ENCODE measurements around the gene ZYG11B. TPM values are rescaled to one million over a fixed set of nuclear protein-coding genes. Genes with fewer than 3 reads are reported as not detected.

Gene ZYG11B
- total and polyA plus RNA-seq, 9 of the 15 experiments (the other 6 are each of a cell fraction or from before 2014, with no cell fraction given), result 4.9 to 22.2 (median 12.2) TPM

- CTCF ChIA-PET (ENCODE audit: low intra/inter-chr PET ratio), result no interaction called here
- POLR2A ChIA-PET, result interaction anchor here (0.8 kb wide), 1 partner anchor 222 kb away, joined by 4 read pairs; no protein-coding TSS in a partner anchor
These were observed 109.8 kb downstream of the ZYG11B start for GRCh38 chr1:52836035-52836434.

More at GRCh38 chr1:52836035-52836434, 109.8 kb downstream of the ZYG11B start:
- no peaks in the 10 kb centered on the region for H3K9me3 ChIP-seq (replicated peaks; ENCODE audit: control insufficient read depth, insufficient read depth, low read depth, low read length)
- BruUV-seq (replicated peaks), result no TSS peak
- in situ Hi-C loops (cut with MboI) (no loop called here), intact Hi-C loops (cut with micrococcal nuclease) (no loop called here)
- no peak for FAIRE-seq
- no peak for DNase-seq (ENCODE audit: extremely low read depth in 1 of 4, low spot score in 3 of 4)
- H3K4me3 ChIP-seq, result no peak overlapping the region
- no peak overlapping the region; the same call in 1 of the 2 replicates for H2AFZ ChIP-seq (ENCODE audit: low read depth, low read length)
- no peaks in the 10 kb centered on the region for H3K36me3 ChIP-seq (ENCODE audit: control insufficient read depth, insufficient read depth, low read length)
- H4K20me1 ChIP-seq (replicated peaks; ENCODE audit: control insufficient read depth, insufficient read depth, low read length), result no peaks in the 10 kb centered on the region
- TF ChIP-seq EWSR1 (IDR thresholded peaks at IDR 0.05; ENCODE audit: borderline replicate concordance, low read depth, partially characterized antibody) (no peak), CREB5 (CRISPR knock-in tag; IDR thresholded peaks at IDR 0.05) (no peak), DLX4 (CRISPR knock-in tag; IDR thresholded peaks at IDR 0.05) (no peak)
- H3K27me3 ChIP-seq (ENCODE audit: control insufficient read depth in 2 of 2, insufficient read depth in 2 of 2, low read length in 2 of 2), result no peaks in the 10 kb centered on the region
- H3K4me2 ChIP-seq (ENCODE audit: insufficient read depth, low read length), result no peak overlapping the region
- H3K9me1 ChIP-seq (ENCODE audit: control insufficient read depth, insufficient read depth, low read length), result no peaks in the 10 kb centered on the region
- WGBS (ENCODE audit: insufficient coverage, low coverage, missing lambda C conversion rate), result 61% methylated on average over 3 of the region's 3 CpGs
- no peak overlapping the region for H3K9ac ChIP-seq (ENCODE audit: insufficient read depth in 1 of 2, low read depth in 2 of 2, low read length in 2 of 2)
- H3K79me2 ChIP-seq (ENCODE audit: control insufficient read depth, insufficient read depth, low read length), result no peaks in the 10 kb centered on the region
- no peak for ATAC-seq
- H3K4me1 ChIP-seq (replicated peaks in 1 of 2; ENCODE audit: control insufficient read depth in 2 of 2, insufficient read depth in 2 of 2, low read length in 2 of 2), result peaks cover 10 to 21% of the 10 kb centered on the region in 2 experiments
- H3K27ac ChIP-seq (ENCODE audit: extremely low read depth, low read depth, low read length), result no peak overlapping the region

Data from K562 (cell line).